CD14-positive monocyte (primary cell): ENCODE results near the gene CNOT1. TPM values are rescaled to one million over a fixed set of nuclear protein-coding genes. Genes with fewer than 3 reads are reported as not detected.

Source experiments
- DNase-seq, 3 donors: peaks; one replicate each; pipeline ENCODE4 v3.0.0-alpha.2; 2011 to 2022
- H2AFZ ChIP-seq: 2 replicates; pipeline ENCODE4 v1.6.0; 2012; ENCODE audit warnings: mild to moderate bottlenecking, low read depth, low read length, inconsistent platforms; ENCODE audit not compliant: insufficient read depth, poor library complexity, severe bottlenecking
- H3K27ac ChIP-seq, 2 donors: 1 replicate in 1 of 2; 2 replicates in 1 of 2; pipeline ENCODE4 v1.5.1; 2012 to 2013; ENCODE audit warnings: low read length in 2 of 2, control low read depth in 1 of 2, inconsistent platforms in 1 of 2, low read depth in 1 of 2, mild to moderate bottlenecking in 1 of 2
- H3K27me3 ChIP-seq, 2 donors: one replicate each; pipeline versions ENCODE4 v1.6.0 to v1.6.1; 2011 to 2013; ENCODE audit warnings: low read length in 2 of 2; ENCODE audit not compliant: control insufficient read depth in 2 of 2, insufficient read depth in 2 of 2
- H3K36me3 ChIP-seq, 2 donors: replicated peaks in 1 of 2; 1 replicate in 1 of 2; 2 replicates in 1 of 2; pipeline versions ENCODE4 v1.5.1 to v1.6.1; 2012 to 2013; ENCODE audit warnings: low read length in 2 of 2, control low read depth in 1 of 2, inconsistent platforms in 1 of 2, mild to moderate bottlenecking in 1 of 2; ENCODE audit not compliant: insufficient read depth in 2 of 2, control insufficient read depth in 1 of 2
- H3K4me1 ChIP-seq, 2 donors: 1 replicate in 1 of 2; 2 replicates in 1 of 2; pipeline versions ENCODE4 v1.5.1 to v1.6.1; 2012 to 2013; ENCODE audit warnings: low read length in 2 of 2, control low read depth in 1 of 2, inconsistent platforms in 1 of 2, mild to moderate bottlenecking in 1 of 2, moderate library complexity in 1 of 2; ENCODE audit not compliant: insufficient read depth in 2 of 2, control insufficient read depth in 1 of 2
- H3K4me2 ChIP-seq: replicated peaks from 2 replicates; pipeline ENCODE3; 2012; ENCODE audit warnings: low read length, moderate library complexity, mild to moderate bottlenecking; ENCODE audit not compliant: poor library complexity, severe bottlenecking; ENCODE audit errors: extremely low read depth
- H3K4me3 ChIP-seq, 3 experiments: fragments of 200-600 bp in 1 of 3; sonication (generic) in 1 of 3; replicated peaks in 1 of 3; 1 replicate in 2 of 3; 2 replicates in 1 of 3; pipeline ENCODE4 v1.5.1; 2011 to 2013; ENCODE audit warnings: low read length in 3 of 3, mild to moderate bottlenecking in 3 of 3, control low read depth in 2 of 3, low read depth in 2 of 3, inconsistent platforms in 1 of 3, moderate library complexity in 1 of 3
- H3K79me2 ChIP-seq: 2 replicates; pipeline ENCODE4 v1.6.0; 2012; ENCODE audit warnings: mild to moderate bottlenecking, control low read depth, inconsistent platforms, low read length, moderate library complexity; ENCODE audit not compliant: insufficient read depth
- H3K9ac ChIP-seq: 2 replicates; pipeline ENCODE4 v1.6.0; 2017; ENCODE audit warnings: low read length, mild to moderate bottlenecking; ENCODE audit not compliant: insufficient read depth, poor library complexity, severe bottlenecking
- H3K9me3 ChIP-seq, 2 donors: replicated peaks in 1 of 2; 1 replicate in 1 of 2; 2 replicates in 1 of 2; pipeline versions ENCODE4 v1.5.1 to v1.6.1; 2012 to 2013; ENCODE audit warnings: low read length in 2 of 2, control low read depth in 1 of 2; ENCODE audit not compliant: control insufficient read depth in 1 of 2, insufficient read depth in 1 of 2
- H4K20me1 ChIP-seq: 2 replicates; pipeline ENCODE4 v1.6.0; 2012; ENCODE audit warnings: mild to moderate bottlenecking, low read length, control low read depth, moderate library complexity; ENCODE audit not compliant: insufficient read depth
- H3K27ac Mint-ChIP-seq, 7 donors: one replicate each; pipeline ENCODE4 v1.8.0; 2020; ENCODE audit warnings: mild to moderate bottlenecking in 7 of 7, mixed read lengths in 7 of 7, moderate library complexity in 6 of 7, inconsistent platforms in 2 of 7
- H3K27me3 Mint-ChIP-seq, 3 donors: one replicate each; pipeline ENCODE4 v1.8.0; 2021 to 2022; ENCODE audit warnings: low read depth in 3 of 3, mild to moderate bottlenecking in 3 of 3, mixed read lengths in 3 of 3, moderate library complexity in 3 of 3, inconsistent platforms in 1 of 3
- H3K36me3 Mint-ChIP-seq, 2 donors: one replicate each; pipeline ENCODE4 v1.8.0; 2020; ENCODE audit warnings: mixed read lengths in 2 of 2, inconsistent platforms in 1 of 2, mild to moderate bottlenecking in 1 of 2
- H3K4me1 Mint-ChIP-seq: one replicate; pipeline ENCODE4 v1.8.0; 2020; ENCODE audit warnings: mild to moderate bottlenecking, mixed read lengths
- H3K4me3 Mint-ChIP-seq, 2 donors: one replicate each; pipeline ENCODE4 v1.8.0; 2020; ENCODE audit warnings: mild to moderate bottlenecking in 2 of 2, mixed read lengths in 2 of 2, moderate library complexity in 1 of 2
- H3K9me3 Mint-ChIP-seq, 7 donors: one replicate each; pipeline ENCODE4 v1.8.0; 2020 to 2022; ENCODE audit warnings: mixed read lengths in 7 of 7, mild to moderate bottlenecking in 6 of 7, moderate library complexity in 6 of 7, inconsistent platforms in 2 of 7
- CTCF ChIP-seq: fragments of 200-600 bp; IDR thresholded peaks from one replicate; pipeline ENCODE4 v1.8.0; 2022; ENCODE audit warnings: antibody characterized with exemption, mild to moderate bottlenecking
- WGBS: methylation state at CpG from one replicate; pipeline ENCODE4 v1.1.5; 2013; ENCODE audit warnings: missing lambda C conversion rate; ENCODE audit not compliant: insufficient coverage; 5-methylcytosine and 5-hydroxymethylcytosine counted together
- intact Hi-C, 2 donors: fragments of 100-400 bp; cut with micrococcal nuclease; formaldehyde crosslinking; loops; one replicate each; pipeline versions ENCODE4 v1.15.0 to v1.15.1; 2023
- polyA plus RNA-seq, 3 donors: library from polyadenylated mRNA; depleted of rRNA in 1 of 3; unstranded in 2 of 3; stranded (reverse) in 1 of 3; fragments of 300-500 nt in 2 of 3; fragments of >200 nt in 1 of 3; fragmentation: Illumina TruSeq in 2 of 3; gene quantifications; 1 replicate in 2 of 3; 2 replicates in 1 of 3; pipeline ENCODE4 v1.2.3, GENCODE V29; 2012 to 2021
- small RNA-seq: library from RNA; depleted of rRNA; stranded (forward); fragments of <200 nt; gene quantifications from one replicate; pipeline ENCODE3, GENCODE V24; 2012; ENCODE audit warnings: low read depth; ENCODE audit not compliant: insufficient read length

Gene CNOT1
- polyA plus RNA-seq, 3 donors: 50.8 to 182 (median 60.8) TPM

- Histone ChIP-seq H3K36me3 (no peaks in the 10 kb centered on the region), H3K4me2 (no peak overlapping the region), H3K4me3 (no peak overlapping the region), H3K9ac (no peak overlapping the region), H3K9me3 (no peaks in the 10 kb centered on the region), H2AFZ (no peak overlapping the region), H3K27me3 (peaks cover 4 to 15% of the 10 kb centered on the region in 2 donors), H3K4me1 (no peaks in the 10 kb centered on the region), H3K79me2 (no peaks in the 10 kb centered on the region), H4K20me1 (no peaks in the 10 kb centered on the region), H3K27ac (no peak overlapping the region)
- Mint-ChIP-seq H3K27ac (no peak overlapping the region), H3K27me3 (peaks cover 27 to 46% (median 42%) of the 10 kb centered on the region in 3 donors), H3K4me1 (no peaks in the 10 kb centered on the region), H3K4me3 (no peak overlapping the region), H3K36me3 (no peaks in the 10 kb centered on the region), H3K9me3 (no peaks in the 10 kb centered on the region)
- intact Hi-C loops: no loop called here
- DNase-seq: no peak
- WGBS: 42% methylated on average over 10 of the region's 10 CpGs
- no peak for TF ChIP-seq CTCF
These were observed 158.2 kb downstream of the CNOT1 start for GRCh38 chr16:58471209-58471975.

Small RNAs within 50 kb of the gene (small RNA-seq; reads per million reads assigned to genes)
- gene RNU6-103P (not detected), gene SNORA46 (451 reads per million, percentile 98 among the genes with 10 or more reads in this experiment), gene SNORA50A (not detected)

Other genes with a start within 250 kb of the CNOT1 start
- gene GINS3, start 237.4 kb downstream of the CNOT1 start, polyA plus RNA-seq: 1 to 10 TPM in 2 of 3 donors, under 1 TPM in 1; 0.79 to 1.8 (median 1.4) TPM
- not detected for gene NDRG4, start 129.7 kb downstream of the CNOT1 start, polyA plus RNA-seq
- 10 to 100 TPM in 1 of 3 donors, 1 to 10 TPM in 2; 2.5 to 13.7 (median 3.4) TPM for gene SETD6, start 114.3 kb downstream of the CNOT1 start, polyA plus RNA-seq
- 10 to 100 TPM in 1 of 3 donors, 1 to 10 TPM in 2; 5.1 to 23.4 (median 7.4) TPM for gene SLC38A7, start 54.9 kb upstream of the CNOT1 start, polyA plus RNA-seq
- 10 to 100 TPM; 14.9 to 35.8 (median 30.1) TPM for gene GOT2, start 104.5 kb upstream of the CNOT1 start, polyA plus RNA-seq